H1 (cell line): Measurements from ENCODE around the gene PI4KA. TPM values are rescaled to one million over a fixed set of nuclear protein-coding genes. Genes with fewer than 3 reads are reported as not detected.

Source experiments
- CTCF ChIA-PET: fragments of 300-600 bp; sonication (Branson Sonifier 250); formaldehyde crosslinking; loops from one replicate; lab custom pipeline; 2021; ENCODE audit not compliant: partially characterized antibody; lab: Charles Lee
- POLR2A ChIA-PET: fragments of 300-600 bp; sonication (Branson Sonifier 250); formaldehyde crosslinking; loops from one replicate; lab custom pipeline; 2021; ENCODE audit warnings: inconsistent platforms; ENCODE audit not compliant: partially characterized antibody; lab: Charles Lee
- DNase-seq, 2 experiments: peaks; one replicate each; pipeline versions ENCODE4 v3.0.0 to v3.0.0-alpha.2; 2010 to 2022; ENCODE audit warnings: low spot score in 2 of 2, low read depth in 1 of 2, mixed read lengths in 1 of 2
- FAIRE-seq: peaks from 2 replicates; lab custom pipeline; 2011; peaks lifted over from hg19 to GRCh38; lab: Jason Lieb, UNC
- H2AFZ ChIP-seq: 2 replicates; pipeline ENCODE4 v1.8.1; 2012; ENCODE audit warnings: low read length, inconsistent platforms
- H2AK5ac ChIP-seq: 2 replicates; pipeline ENCODE4 v1.6.1; 2013; ENCODE audit warnings: low read depth, low read length
- H2BK120ac ChIP-seq: replicated peaks from 2 replicates; pipeline ENCODE3; 2013; ENCODE audit warnings: low read depth, low read length, inconsistent platforms
- H2BK12ac ChIP-seq: 2 replicates; pipeline ENCODE4 v1.6.1; 2013; ENCODE audit warnings: low read depth, low read length
- H2BK15ac ChIP-seq: 2 replicates; pipeline ENCODE4 v1.6.1; 2013; ENCODE audit warnings: low read length
- H2BK20ac ChIP-seq: 2 replicates; pipeline ENCODE4 v1.6.1; 2013; ENCODE audit warnings: low read length
- H2BK5ac ChIP-seq: 2 replicates; pipeline ENCODE4 v1.6.1; 2013; ENCODE audit warnings: low read depth, low read length
- H3K14ac ChIP-seq: 2 replicates; pipeline ENCODE4 v1.6.1; 2013; ENCODE audit warnings: inconsistent platforms; ENCODE audit not compliant: insufficient read length
- H3K18ac ChIP-seq: 2 replicates; pipeline ENCODE4 v1.6.1; 2013; ENCODE audit warnings: low read length; ENCODE audit errors: extremely low read depth
- H3K23ac ChIP-seq: 2 replicates; pipeline ENCODE4 v1.6.1; 2013; ENCODE audit warnings: inconsistent platforms; ENCODE audit not compliant: insufficient read length
- H3K23me2 ChIP-seq: 2 replicates; pipeline ENCODE4 v1.6.1; 2013; ENCODE audit warnings: low read depth, low read length
- H3K27ac ChIP-seq: 2 replicates; pipeline ENCODE4 v1.6.1; 2011; ENCODE audit warnings: low read depth, low read length, inconsistent platforms
- H3K27me3 ChIP-seq, 4 experiments: replicated peaks in 1 of 4; 1 replicate in 1 of 4; 2 replicates in 3 of 4; pipeline versions ENCODE4 v1.6.1 to v1.8.1; 2011 to 2013; ENCODE audit warnings: low read length in 3 of 4, mild to moderate bottlenecking in 3 of 4, inconsistent platforms in 2 of 4, mixed read lengths in 2 of 4, moderate library complexity in 1 of 4; ENCODE audit not compliant: control insufficient read depth in 3 of 4, insufficient read depth in 3 of 4; ENCODE audit errors: extremely low read depth in 1 of 4
- H3K36me3 ChIP-seq, 4 experiments: 2 replicates each; pipeline versions ENCODE4 v1.6.1 to v1.8.1; 2011 to 2013; ENCODE audit warnings: mild to moderate bottlenecking in 4 of 4, low read length in 3 of 4, moderate library complexity in 2 of 4, control low read depth in 1 of 4, inconsistent platforms in 1 of 4; ENCODE audit not compliant: insufficient read depth in 4 of 4, control insufficient read depth in 2 of 4
- H3K4ac ChIP-seq: replicated peaks from 2 replicates; pipeline ENCODE3; 2013; ENCODE audit warnings: low read length, low read depth, mixed read lengths, inconsistent platforms; ENCODE audit not compliant: insufficient read length
- H3K4me1 ChIP-seq, 4 experiments: replicated peaks in 1 of 4; 1 replicate in 1 of 4; 2 replicates in 3 of 4; pipeline versions ENCODE4 v1.6.1 to v1.8.1; 2011 to 2013; ENCODE audit warnings: low read length in 3 of 4, inconsistent platforms in 2 of 4, mixed read lengths in 1 of 4; ENCODE audit not compliant: insufficient read depth in 4 of 4, control insufficient read depth in 3 of 4
- H3K4me2 ChIP-seq, 2 experiments: 2 replicates each; pipeline versions ENCODE4 v1.6.1 to v1.8.1; 2011 to 2013; ENCODE audit warnings: low read depth in 2 of 2, low read length in 2 of 2, control low read depth in 1 of 2, inconsistent platforms in 1 of 2, mild to moderate bottlenecking in 1 of 2; ENCODE audit not compliant: insufficient read depth in 1 of 2
- H3K4me3 ChIP-seq, 4 experiments: fragments of 200-600, 300-600 bp in 1 of 4; sonication (generic), shearing (Covaris generic), sonication (Bioruptor Twin) in 1 of 4; 2 replicates each; pipeline versions ENCODE4 v1.5.1 to v1.8.1; 2011 to 2016; ENCODE audit warnings: low read length in 4 of 4, low read depth in 3 of 4, control low read depth in 2 of 4, inconsistent platforms in 2 of 4, mild to moderate bottlenecking in 2 of 4, mixed read lengths in 1 of 4, moderate library complexity in 1 of 4; ENCODE audit not compliant: insufficient read depth in 2 of 4; ENCODE audit errors: extremely low read depth in 1 of 4
- H3K56ac ChIP-seq: replicated peaks from 2 replicates; pipeline ENCODE3; 2013; ENCODE audit warnings: low read depth, mild to moderate bottlenecking, mixed read lengths, low read length, inconsistent platforms; ENCODE audit not compliant: insufficient read length
- H3K79me1 ChIP-seq: 2 replicates; pipeline ENCODE4 v1.6.1; 2013; ENCODE audit warnings: low read depth, low read length, control low read depth
- H3K79me2 ChIP-seq, 2 experiments: 2 replicates each; pipeline versions ENCODE4 v1.6.1 to v1.8.1; 2012 to 2013; ENCODE audit warnings: low read length in 2 of 2, mild to moderate bottlenecking in 2 of 2, inconsistent platforms in 1 of 2; ENCODE audit not compliant: insufficient read depth in 2 of 2, control insufficient read depth in 1 of 2
- H3K9ac ChIP-seq, 4 experiments: replicated peaks in 1 of 4; 1 replicate in 1 of 4; 2 replicates in 3 of 4; pipeline versions ENCODE4 v1.6.1 to v1.8.1; 2011 to 2013; ENCODE audit warnings: low read depth in 3 of 4, low read length in 3 of 4, control low read depth in 2 of 4, mild to moderate bottlenecking in 2 of 4, moderate library complexity in 2 of 4, inconsistent platforms in 1 of 4; ENCODE audit errors: extremely low read depth in 1 of 4
- H3K9me3 ChIP-seq, 2 experiments: 2 replicates each; pipeline versions ENCODE4 v1.6.1 to v1.8.1; 2012 to 2013; ENCODE audit warnings: mild to moderate bottlenecking in 2 of 2, moderate library complexity in 2 of 2, control low read depth in 1 of 2, inconsistent platforms in 1 of 2, low read depth in 1 of 2, low read length in 1 of 2, mixed read lengths in 1 of 2; ENCODE audit not compliant: insufficient read depth in 2 of 2
- H4K20me1 ChIP-seq, 2 experiments: replicated peaks in 1 of 2; 2 replicates each; pipeline versions ENCODE3 to v1.8.1; 2011 to 2013; ENCODE audit warnings: inconsistent platforms in 2 of 2, low read length in 2 of 2, mild to moderate bottlenecking in 1 of 2; ENCODE audit not compliant: insufficient read depth in 2 of 2, control insufficient read depth in 1 of 2
- H4K5ac ChIP-seq: 2 replicates; pipeline ENCODE4 v1.6.1; 2013; ENCODE audit warnings: low read length, low read depth, mixed read lengths, inconsistent platforms; ENCODE audit not compliant: insufficient read length
- H4K8ac ChIP-seq: 2 replicates; pipeline ENCODE4 v1.8.0; 2013; ENCODE audit warnings: mild to moderate bottlenecking, moderate library complexity, low read length, inconsistent platforms; ENCODE audit not compliant: insufficient read depth; ENCODE audit errors: extremely low read depth
- H4K91ac ChIP-seq: replicated peaks from 2 replicates; pipeline ENCODE3; 2013; ENCODE audit warnings: low read length, mixed read lengths, inconsistent platforms; ENCODE audit not compliant: insufficient read length
- ATF3 ChIP-seq: IDR thresholded peaks from 2 replicates; pipeline ENCODE4 v1.6.1; 2011; ENCODE audit warnings: low read depth, mild to moderate bottlenecking, low read length; ENCODE audit not compliant: insufficient read depth
- BRCA1 ChIP-seq: IDR thresholded peaks from 2 replicates; pipeline ENCODE4 v1.6.1; 2012; ENCODE audit warnings: low read depth, low read length, improper control_type of control experiment
- E2F6 ChIP-seq: IDR thresholded peaks from 2 replicates; pipeline ENCODE4 v1.6.1; 2012; ENCODE audit warnings: inconsistent platforms
- GTF2F1 ChIP-seq: IDR thresholded peaks from 2 replicates; pipeline ENCODE4 v1.6.1; 2012; ENCODE audit warnings: low read depth, low read length, improper control_type of control experiment, borderline replicate concordance
- JUN ChIP-seq: IDR thresholded peaks from 2 replicates; pipeline ENCODE4 v1.6.1; 2011; ENCODE audit warnings: low read depth, mild to moderate bottlenecking, improper control_type of control experiment, low read length
- MAX ChIP-seq: IDR thresholded peaks from 2 replicates; pipeline ENCODE4 v1.6.1; 2012; ENCODE audit warnings: inconsistent platforms
- POU5F1 ChIP-seq: IDR thresholded peaks from 2 replicates; pipeline ENCODE4 v1.6.1; 2011; ENCODE audit warnings: low read depth, mild to moderate bottlenecking, low read length, moderate library complexity
- SUZ12 ChIP-seq: fragments of 200-600 bp; sonication (generic); IDR thresholded peaks from 2 replicates; pipeline ENCODE4 v1.6.1; 2012; ENCODE audit warnings: mild to moderate bottlenecking, inconsistent platforms, low read length, moderate library complexity, mixed read lengths
- TAF1 ChIP-seq: IDR thresholded peaks from 2 replicates; pipeline ENCODE4 v1.6.1; 2011; ENCODE audit warnings: mild to moderate bottlenecking, low read depth, low read length
- TCF12 ChIP-seq: IDR thresholded peaks from 2 replicates; pipeline ENCODE4 v1.6.1; 2011; ENCODE audit warnings: low read depth, mild to moderate bottlenecking, low read length
- WGBS, 2 experiments: shearing (Covaris generic) in 1 of 2; methylation state at CpG; one replicate each; pipeline versions ENCODE4 v1.1.6 to v1.1.7; 2013 to 2015; ENCODE audit warnings: low lambda C conversion rate in 2 of 2, mixed read lengths in 2 of 2, inconsistent platforms in 1 of 2, low coverage in 1 of 2, missing lambda C conversion rate in 1 of 2; ENCODE audit not compliant: insufficient replicate concordance in 2 of 2, insufficient coverage in 1 of 2, insufficient read length in 1 of 2; ENCODE audit errors: extremely low coverage in 1 of 2, missing lambda C conversion rate in 1 of 2; 5-methylcytosine and 5-hydroxymethylcytosine counted together
- polyA plus RNA-seq, 7 experiments: library from polyadenylated mRNA; depleted of rRNA in 3 of 7; stranded (reverse) in 5 of 7; unstranded in 2 of 7; fragments of >200 nt in 5 of 7; fragments of 200-250 nt in 2 of 7; gene quantifications; 1 replicate in 5 of 7; 2 replicates in 1 of 7; 4 replicates in 1 of 7; pipeline versions ENCODE4 v1.2.1 to v1.2.3, GENCODE V29; 2011 to 2013; ENCODE audit warnings: missing spikeins in 2 of 7, mixed read lengths in 2 of 7
- total RNA-seq: library from RNA; stranded (reverse); fragmentation: NEBNext Ultra II Directional; extraction: Animal tissue kit (Norgen Biotek cat#: 25700); gene quantifications from 2 replicates; pipeline ENCODE4 v1.2.1, GENCODE V29; 2021

Gene PI4KA
- total and polyA plus RNA-seq, 2 of the 8 experiments (the other 6 are each of a cell fraction or from before 2014, with no cell fraction given), result 22.5 to 37.7 TPM

- no peak overlapping the region for H3K4me2 ChIP-seq
- no peak overlapping the region for H2AFZ ChIP-seq
- H4K5ac ChIP-seq, result no peak overlapping the region
- DNase-seq (no peak), FAIRE-seq (no peak)
- no peaks in the 10 kb centered on the region for H3K27me3 ChIP-seq
- CTCF ChIA-PET, result interaction anchor here (0.9 to 1.5 kb wide), 2 partner anchors 17 to 82 kb away, joined by 3 to 4 read pairs; no protein-coding TSS in a partner anchor
- 80% methylated on average over 8 of the region's 10 CpGs; no CpG with 5 or more reads in 1 of the 2 experiments for WGBS, 2 experiments
- no peaks in the 10 kb centered on the region for H3K23me2 ChIP-seq
- H2AK5ac ChIP-seq, result no peak overlapping the region
- peaks cover 3 to 6% (median 5%) of the 10 kb centered on the region in 4 experiments; a peak in 5 of 7 replicates for H3K4me1 ChIP-seq
- no peak overlapping the region for H2BK5ac ChIP-seq
- no peak overlapping the region for H2BK20ac ChIP-seq
- no peak overlapping the region for H3K27ac ChIP-seq
- H3K23ac ChIP-seq, result no peak overlapping the region
- no peaks in the 10 kb centered on the region for H3K79me1 ChIP-seq
- H3K9ac ChIP-seq, result no peak overlapping the region
- no peak overlapping the region for H3K14ac ChIP-seq
- H3K4me3 ChIP-seq, result no peak overlapping the region
- H3K36me3 ChIP-seq, result no peaks in the 10 kb centered on the region
- no peak overlapping the region for H2BK15ac ChIP-seq
- no peak overlapping the region for H2BK120ac ChIP-seq
- H3K4ac ChIP-seq, result no peak overlapping the region
- POLR2A ChIA-PET, result no interaction called here
- H4K91ac ChIP-seq, result no peak overlapping the region
- H4K20me1 ChIP-seq, result peaks cover 0 to 4% of the 10 kb centered on the region in 2 experiments
- H4K8ac ChIP-seq, result no peak overlapping the region
- H3K56ac ChIP-seq, result no peak overlapping the region
- H2BK12ac ChIP-seq, result no peak overlapping the region
- H3K9me3 ChIP-seq, result no peaks in the 10 kb centered on the region
- H3K18ac ChIP-seq, result no peak overlapping the region
- H3K79me2 ChIP-seq, result no peaks in the 10 kb centered on the region
- TF ChIP-seq MAX (no peak), TCF12 (no peak), SUZ12 (no peak), GTF2F1 (no peak), E2F6 (no peak), TAF1 (no peak), POU5F1 (no peak), JUN (no peak), ATF3 (no peak), BRCA1 (no peak)
Measured at GRCh38 chr22:20786536-20786979, 72.1 kb downstream of the PI4KA start.
